Tongue (tissue), 2 donors: ENCODE results near the gene IL22RA1. TPM values are rescaled to one million over a fixed set of nuclear protein-coding genes. Genes with fewer than 3 reads are reported as not detected.

Experiments used
- DNase-seq: peaks from one replicate; pipeline ENCODE4 v3.0.0-alpha.2; 2015
- total RNA-seq: library from RNA; depleted of rRNA; stranded (reverse); fragments of >200 nt; gene quantifications from one replicate; pipeline ENCODE4 v1.2.3, GENCODE V29; 2014

Gene IL22RA1, protein sequence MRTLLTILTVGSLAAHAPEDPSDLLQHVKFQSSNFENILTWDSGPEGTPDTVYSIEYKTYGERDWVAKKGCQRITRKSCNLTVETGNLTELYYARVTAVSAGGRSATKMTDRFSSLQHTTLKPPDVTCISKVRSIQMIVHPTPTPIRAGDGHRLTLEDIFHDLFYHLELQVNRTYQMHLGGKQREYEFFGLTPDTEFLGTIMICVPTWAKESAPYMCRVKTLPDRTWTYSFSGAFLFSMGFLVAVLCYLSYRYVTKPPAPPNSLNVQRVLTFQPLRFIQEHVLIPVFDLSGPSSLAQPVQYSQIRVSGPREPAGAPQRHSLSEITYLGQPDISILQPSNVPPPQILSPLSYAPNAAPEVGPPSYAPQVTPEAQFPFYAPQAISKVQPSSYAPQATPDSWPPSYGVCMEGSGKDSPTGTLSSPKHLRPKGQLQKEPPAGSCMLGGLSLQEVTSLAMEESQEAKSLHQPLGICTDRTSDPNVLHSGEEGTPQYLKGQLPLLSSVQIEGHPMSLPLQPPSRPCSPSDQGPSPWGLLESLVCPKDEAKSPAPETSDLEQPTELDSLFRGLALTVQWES
- total RNA-seq, result 1.2 TPM

DNA sequence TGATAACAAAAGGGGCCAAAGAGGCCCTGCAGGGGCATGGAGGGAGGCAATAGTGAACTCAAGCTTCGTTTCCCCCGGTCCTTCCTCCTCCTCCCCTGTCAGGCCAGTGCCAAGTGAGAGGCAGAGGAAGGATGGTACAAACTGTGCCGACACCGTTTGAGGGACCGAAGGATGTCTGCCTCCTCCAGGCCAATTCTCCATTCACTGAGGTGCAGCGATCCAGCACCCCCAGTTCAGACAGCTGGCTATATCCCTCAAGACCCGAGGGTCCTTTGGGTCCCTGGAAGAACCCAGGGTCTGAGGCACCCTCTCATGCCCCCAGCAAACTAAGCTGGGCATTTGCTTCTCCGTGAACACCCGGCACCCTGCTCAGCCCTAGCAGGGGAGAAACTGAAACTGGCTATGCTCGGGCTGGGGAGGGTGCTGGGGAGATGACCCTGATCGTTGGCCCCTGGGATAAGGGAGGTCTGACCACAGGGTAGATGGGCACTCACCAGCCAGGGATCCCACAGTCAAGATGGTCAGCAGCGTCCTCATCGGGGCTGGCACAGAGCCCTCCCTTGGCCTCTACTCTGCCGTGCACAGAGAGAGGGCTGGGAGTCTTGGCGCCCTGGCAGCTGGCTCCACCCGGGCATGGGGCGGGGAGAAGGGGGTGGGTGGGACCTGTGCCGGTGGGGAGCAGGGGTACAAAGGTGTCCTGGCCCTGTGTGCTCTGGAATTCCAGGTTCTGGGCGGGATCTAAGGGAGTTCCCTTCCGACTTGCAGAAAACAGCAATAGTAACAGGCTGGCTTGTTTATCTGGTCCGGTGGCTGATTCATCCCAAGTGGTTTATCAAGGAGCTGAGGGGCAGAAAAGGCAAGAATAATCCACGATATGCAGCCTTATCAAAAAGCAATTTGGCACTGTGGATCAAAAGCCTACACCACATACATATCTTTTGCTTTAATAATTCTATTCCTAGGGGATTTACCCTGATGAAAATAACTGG lies at the start of gene IL22RA1:
Gene IL22RA1, minus strand, starts transcription at position 595 of the 989 bp plus-strand sequence. Its CDS starts 58 bp downstream, at position 537.
- no peak for DNase-seq

DNA sequence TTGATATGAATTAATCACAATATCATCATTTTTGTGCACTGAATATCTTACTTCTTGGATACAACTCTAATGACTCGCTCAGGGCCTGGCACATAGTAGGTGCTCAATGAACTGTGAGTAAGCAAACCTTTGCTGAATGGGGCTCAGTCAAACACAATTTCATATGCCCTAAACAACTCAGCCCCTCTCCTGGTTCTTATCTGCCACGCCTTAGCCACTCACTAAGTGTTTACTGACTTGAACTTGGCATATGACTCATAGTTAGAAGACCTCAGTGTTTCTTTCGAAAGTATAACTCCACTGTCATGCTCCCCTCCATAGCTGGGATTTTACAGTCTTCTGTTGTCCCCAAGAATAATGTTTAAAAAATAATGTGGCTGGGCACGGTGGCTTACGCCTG lies 48.9 kb upstream of the IL22RA1 start:
- DNase-seq, result no peak

DNA sequence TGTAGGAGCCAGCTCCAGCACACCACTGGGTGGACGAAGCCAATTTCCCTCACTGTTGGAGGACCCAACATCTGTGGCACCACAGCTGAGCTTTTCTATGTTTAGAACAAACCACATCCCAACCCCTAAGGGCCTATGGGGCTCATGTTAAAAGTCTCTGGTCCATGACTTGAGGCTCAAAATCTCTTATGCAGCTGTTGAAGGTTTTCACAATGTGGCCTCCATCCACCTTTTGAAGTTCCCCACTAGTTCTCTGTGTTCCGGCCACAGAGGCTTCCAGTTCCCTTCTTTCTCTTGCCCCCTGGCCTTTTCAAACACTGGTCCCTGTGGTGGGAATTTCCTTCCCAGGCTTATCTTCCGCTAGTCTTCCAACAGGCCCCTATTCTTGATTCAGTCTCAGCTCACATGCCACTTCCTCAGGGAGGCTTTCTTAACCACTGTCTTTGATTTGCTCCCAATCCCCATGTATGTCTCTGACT lies 48.1 kb upstream of the IL22RA1 start:
- peak; percentile 74 for DNase-seq

DNA sequence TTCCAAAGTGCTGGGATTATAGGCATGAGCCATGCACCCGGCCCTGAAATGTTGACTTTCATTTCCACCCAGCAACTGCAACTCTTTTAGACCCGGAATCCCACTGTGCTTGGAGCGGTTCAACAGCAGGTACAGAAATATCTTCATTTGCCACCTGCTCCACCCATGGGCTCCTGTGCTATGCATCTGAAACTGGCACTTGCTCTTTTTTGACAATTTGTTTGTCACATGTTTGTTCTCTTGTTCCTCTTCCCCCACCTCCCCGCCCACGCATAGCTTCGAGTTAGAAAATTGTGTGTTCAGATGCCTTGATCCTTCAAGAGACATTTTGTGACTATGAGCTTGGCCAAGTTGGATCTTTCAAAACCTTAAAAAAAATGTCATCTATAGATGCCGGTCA lies 46.6 kb upstream of the IL22RA1 start:
- DNase-seq, result no peak

DNA sequence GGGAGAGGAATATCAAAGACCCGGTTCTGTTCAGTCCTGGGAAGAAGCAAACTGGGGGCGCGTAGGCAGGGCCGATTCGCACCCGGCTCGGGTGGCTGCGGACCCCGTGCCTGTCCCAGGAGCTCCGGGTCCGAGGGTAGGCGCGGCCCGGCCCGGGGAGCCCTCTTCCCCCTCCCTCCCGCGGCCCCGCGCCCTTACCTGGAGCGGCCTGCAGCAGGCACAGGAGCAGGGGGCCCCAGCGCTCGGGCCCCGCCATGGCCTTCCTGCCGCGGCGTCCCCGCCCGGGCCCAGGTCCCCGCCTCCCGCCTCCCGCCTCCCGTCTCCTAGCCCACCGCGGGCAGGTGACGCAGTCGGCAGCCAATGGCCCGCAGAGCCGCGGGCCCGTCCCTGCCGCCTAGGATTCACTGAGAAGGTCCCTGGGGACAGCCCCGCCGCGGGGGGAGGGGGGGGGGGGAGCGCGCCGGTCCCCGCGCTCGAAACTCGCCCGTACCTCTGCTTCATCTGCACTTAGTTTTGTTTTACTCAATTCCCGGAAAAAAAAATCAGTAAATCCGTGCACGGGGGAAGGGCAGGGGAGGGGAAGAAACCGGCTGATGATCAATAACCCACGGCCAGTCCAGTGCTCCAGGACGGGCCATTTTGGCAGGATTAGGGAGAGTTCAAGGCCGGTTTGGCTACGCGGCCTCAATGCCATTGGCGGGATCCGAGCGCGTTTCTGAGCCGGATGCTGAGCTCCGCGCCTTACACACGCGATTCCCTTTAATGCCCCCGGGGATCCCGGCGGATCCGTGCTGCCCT lies 44.3 kb upstream of the IL22RA1 start, which contains the start of gene IFNLR1:
Gene IFNLR1, minus strand, starts transcription at position 297 of the 798 bp plus-strand sequence. Its CDS starts 41 bp downstream, at position 256.
- DNase-seq, result peak; percentile 57

DNA sequence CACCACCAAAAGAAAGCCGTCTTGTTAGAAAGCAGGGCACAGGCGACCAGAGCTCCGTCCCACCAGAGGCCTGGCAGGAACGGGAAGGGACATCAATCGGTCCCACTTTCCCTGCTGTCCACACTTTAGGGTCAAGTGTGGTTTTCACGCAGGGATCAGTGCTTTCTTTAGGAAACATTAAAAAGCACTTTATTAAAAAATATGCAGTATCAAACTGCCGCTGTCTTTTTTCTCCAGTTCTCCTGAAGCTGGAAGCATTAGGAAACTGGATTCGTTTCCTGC lies 43.7 kb upstream of the IL22RA1 start:
- DNase-seq, result no peak

DNA sequence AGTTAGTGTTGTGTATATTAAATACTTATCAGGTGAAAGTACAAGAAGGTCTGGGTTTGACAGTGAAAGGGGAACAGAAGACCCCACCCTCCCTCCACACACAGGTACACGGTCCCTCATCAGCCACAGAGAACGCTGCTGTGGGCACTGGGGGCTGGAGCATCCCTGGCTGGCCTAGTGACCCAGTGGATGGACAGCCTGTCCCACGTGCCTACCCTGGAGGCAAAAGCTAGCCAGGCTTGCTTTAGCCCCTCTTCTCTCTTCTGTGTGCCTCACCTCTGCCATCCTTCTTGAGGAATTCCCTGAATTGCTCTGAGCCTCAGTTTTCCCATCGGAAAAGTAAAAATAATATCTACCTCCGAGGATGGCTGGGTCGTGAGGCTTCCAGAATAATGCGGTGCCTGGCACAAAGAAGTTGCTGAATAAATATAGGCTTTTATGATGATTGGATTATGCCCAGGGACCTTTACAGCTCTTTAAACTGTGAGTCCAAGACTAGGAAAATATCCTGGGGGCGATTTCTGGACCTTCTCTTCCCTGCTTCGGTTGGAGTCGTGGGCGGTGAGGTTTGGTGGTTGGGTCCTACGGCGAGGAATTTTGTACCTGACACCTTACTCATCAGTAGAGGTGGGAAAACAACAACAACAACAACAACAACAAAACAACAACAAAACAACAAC lies 43.2 kb upstream of the IL22RA1 start:
- no peak for DNase-seq

DNA sequence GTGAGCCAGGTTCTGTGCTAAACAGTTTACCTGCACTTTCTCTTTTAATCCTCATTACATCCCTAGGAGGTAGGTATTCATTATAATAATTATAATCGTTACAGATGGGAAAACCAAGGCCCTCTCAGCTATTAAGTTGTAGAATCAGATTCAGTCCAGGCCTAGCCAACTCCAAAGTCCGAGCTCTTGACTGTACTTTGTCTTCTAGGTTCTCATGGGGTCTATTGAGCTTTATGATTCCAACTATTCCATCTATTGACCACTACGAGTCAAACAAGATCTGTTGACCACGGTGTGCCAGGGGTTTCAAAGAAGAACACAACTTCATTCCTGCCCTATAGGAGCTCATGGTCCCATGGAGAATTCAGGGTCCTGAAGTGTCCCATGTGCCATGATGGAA lies 42.1 kb upstream of the IL22RA1 start:
- DNase-seq, result no peak

DNA sequence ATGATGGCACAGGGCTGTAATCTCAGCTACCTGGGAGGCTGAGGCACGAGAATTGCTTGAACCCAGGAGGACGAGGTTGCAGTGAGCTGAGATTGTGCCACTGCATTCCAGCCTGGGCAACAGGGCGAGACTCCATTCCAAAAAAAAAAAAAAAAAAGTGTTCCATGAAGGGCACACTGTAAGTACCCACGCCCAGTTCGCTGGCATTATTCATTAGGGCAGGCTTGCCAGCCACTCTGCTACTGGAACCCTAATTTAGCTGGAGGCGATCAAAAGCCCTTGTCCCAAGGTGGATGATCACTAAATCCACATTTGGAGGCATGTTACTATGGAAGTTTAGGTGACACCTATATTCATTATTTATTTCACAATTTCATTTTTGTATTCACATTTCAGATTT lies 39.1 kb upstream of the IL22RA1 start:
- no peak for DNase-seq

DNA sequence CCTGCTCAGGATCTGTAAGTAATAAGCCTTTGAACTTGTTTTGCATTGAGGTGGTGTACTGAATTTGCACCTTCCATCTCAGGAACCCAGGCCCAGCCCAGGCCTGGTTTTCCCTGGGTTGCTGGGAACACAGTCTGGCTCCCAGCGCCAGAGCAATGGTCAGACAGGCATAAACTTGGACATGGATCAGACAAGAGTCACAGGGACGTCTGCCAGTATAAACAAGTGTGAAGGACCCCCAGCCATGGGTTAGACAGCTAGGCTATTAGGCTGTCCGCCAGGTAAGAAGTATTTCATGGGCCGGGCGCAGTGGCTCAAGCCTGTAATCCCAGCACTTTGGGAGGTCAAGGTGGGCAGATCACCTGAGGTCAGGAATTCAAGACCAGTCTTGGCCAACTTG lies 38.7 kb upstream of the IL22RA1 start:
- no peak for DNase-seq

DNA sequence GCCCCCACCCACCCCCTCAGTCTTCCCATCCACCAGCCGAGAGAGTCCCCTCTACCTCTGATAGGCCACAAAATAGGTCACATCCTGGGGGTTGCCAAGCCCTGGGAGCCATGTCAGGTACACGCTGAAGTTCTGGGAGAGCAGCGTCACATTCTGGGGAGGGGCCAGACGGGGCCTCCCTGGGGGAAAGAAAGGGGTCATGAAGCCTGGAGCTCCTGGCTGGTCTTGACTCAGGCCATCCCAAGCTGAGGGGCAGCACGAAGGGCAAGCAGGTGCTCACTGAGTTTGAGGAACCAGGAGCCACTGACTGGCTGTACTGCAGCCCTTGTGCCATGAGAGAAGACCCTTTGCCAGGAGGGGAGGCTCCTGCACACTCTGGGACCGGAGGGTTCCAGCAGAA lies 37.7 kb upstream of the IL22RA1 start:
- no peak for DNase-seq

DNA sequence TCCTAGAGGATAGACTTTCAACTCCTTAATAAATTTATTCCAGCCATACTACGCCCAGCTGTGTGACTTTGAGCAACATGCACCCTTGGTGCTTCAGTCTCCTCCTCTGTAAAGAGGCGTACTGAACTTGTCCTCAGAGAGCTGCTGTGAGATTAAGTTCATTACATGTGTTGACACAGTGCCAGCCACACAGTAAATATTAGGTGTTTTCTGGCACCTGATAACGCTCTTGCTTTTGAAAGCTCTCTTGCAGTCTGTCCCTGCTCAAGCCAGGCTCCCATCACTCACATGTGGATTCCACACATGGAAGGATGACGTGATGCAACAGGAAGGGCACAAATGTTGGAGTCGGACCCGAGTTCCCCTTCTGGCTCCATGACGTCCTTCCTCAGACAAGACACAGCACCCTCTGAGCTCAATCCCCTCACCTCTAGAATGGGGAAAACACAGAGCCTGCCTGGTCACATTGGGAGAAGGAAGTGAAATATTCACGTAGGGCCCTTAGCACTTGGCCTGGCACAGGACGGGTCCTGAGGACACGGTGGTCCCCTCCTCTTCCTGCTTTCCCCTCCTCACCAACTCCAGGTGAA lies 36.4 kb upstream of the IL22RA1 start:
- DNase-seq, result no peak

DNA sequence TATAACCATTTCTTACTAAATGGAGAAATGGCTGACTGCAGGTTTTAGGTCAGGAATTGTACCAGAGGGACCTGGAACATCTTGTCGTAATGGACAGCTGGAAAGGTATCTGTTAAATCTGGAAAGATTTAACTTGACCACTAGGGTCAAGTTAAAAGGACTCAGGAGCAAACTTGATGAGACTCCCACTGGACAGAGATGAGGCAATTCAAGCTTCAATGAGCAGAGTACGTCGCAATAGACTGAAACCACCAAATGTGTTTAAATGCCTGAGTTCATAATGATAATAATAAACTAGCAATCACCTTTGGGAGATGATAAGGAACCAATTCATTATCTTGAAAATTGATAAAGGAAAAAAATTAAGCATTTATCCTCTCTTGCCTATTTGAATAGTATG lies 35.5 kb upstream of the IL22RA1 start:
- no peak for DNase-seq

DNA sequence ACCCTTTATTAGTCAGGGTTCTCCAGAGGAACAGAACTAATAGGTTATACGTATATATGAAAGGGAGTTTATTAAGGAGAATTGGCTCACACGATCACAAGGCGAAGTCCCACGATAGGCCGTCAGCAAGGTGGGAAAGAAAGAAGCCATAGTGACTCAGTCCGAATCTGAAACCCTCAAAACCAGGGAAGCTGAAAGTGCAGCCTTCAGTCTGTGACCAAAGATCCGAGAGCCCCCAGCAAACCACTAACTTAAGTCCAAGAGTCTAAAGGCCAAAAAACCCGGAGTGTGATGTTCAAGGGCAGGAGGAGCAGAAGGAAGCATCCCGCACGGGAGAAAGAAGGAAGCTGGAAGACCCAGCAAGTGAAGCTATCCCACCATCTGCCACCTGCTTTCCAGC lies 34.2 kb upstream of the IL22RA1 start:
- no peak for DNase-seq

DNA sequence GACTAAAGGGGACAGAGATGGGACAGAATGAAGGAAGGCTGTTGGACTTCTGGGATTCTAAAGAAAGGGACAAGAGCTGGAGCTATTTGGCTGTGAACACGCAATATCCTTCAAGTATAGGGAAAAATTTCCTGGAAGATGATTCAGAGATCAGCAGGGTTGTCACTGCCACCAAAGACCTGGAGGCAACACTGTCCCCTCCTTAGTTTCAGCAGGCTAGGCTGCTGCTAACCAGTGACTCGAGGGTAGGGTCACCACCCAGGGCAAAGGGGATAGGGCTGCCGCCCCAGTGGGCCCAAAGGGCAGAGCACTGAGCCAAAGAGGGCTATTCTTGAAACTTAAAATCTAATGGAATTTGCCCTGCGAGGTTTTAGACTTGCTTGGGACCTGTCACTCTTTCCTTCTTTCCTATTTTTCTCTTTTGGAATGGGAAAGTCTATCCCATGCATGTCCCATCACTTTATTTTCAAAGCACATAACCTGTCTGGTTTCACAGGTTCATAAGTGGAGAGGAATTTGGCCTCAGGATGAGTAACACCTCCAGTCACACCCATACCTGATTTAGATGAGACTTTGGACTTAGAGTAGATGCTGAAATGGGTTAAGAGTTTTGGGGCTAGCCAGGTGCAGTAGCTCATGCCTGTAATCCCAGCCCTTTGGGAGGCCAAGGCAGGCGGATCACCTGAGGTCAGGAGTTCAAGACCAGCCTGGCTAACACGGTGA lies 32.3 kb upstream of the IL22RA1 start:
- DNase-seq, result no peak

DNA sequence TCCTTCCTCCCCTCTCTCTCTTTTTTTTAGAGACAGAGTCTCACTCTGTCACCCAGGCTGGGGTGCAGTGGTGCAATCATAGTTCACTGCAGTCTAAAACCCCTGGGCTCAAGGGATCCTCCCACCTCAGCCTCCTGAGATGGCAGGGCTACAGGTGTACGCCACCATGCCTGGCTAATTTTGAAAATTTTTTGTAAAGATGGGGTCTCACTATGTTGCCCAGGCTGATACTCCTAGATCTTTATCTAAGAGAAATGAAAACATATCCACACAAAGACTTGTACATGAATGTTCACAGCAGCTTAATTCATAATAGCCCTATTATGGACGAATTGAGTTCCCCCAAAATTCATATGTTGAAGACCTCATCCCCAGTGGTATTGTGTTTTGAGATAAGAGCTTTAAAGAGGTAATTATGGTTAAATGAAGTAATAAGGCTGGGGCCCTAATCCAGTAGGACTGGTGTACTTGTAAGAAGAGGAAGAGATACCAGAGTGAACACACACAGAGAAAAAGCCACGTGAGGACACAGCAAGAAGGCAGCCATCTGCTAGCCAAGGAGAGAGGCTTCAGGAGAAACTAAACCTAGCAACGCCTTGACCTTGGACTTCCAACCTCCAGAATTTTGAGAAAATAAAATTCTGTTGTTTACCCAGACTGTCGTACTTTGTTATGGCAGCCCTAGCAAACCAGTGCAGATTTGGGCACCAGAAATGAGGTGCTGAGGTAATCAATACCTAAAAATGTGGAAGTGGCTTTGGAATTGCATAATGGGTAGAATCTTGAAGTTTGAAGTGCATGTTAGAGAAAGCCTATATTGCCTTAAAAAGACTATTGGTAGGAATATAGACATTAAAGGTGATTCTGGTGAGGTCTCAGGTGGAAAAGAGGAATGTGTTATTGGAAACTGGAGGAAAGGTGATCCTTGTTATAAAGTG lies 31.0 kb upstream of the IL22RA1 start:
- DNase-seq, result no peak

DNA sequence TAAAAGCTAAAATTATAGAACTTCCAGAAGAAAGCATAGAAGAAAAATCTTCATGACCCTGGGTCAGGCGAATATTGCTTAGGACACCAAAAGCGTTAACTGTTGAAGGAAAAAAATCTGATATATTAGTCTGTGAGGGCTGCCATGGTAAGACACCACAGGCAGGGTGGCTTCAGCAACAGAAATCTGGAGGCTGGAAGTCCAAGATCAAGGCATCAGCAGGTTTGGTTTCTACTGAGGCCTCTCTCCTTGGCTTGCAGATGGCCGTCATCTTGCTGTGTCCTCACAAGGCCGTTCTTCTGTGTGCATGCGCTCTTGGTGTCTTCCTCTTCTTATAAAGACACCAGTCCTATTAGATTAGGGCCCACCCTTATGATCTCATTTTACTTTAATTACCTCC lies 29.7 kb upstream of the IL22RA1 start:
- no peak for DNase-seq

DNA sequence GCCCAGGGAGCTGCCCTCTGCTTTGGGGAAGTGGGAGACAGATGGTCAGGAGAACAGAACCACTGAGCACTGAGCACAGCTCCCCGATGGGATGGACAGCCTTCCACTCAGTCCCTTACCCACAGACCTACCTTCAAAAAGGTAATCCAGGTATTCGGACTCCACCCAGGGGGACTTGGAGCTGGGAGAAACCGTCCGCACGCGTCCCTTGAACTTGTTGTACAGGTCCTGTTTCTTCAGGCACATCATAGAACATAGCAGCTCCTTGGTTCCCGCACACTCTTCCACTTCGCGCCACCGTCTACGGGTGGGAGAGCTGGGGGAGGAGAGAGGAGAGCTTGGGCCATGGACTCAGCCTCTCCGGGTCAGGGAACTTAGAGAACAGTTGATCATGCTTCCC lies 26.3 kb upstream of the IL22RA1 start:
- no peak for DNase-seq

DNA sequence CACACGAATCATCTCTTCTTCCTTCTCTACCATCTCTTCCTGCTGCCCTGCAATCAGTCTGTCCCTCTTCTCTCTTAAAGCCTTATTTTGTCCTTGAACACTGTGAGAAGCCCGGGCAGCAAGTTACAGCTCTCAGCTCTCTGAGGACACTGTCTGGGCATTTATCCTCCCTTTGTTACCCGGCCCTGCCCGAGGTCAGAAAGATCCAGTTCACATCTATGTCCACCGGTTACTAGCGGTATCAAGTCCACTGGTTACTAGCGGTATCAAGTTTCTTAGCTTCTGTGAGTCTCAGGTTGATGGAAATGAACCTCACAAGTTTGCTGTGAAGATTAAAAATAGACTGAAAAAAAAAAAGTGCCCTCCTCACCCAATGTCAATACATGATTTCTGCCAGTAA lies 25.3 kb upstream of the IL22RA1 start:
- DNase-seq, result no peak
